HG03342 (cell line): ENCODE results near the gene TGM4.
"Not testable (repeated sequence)": the region's sequence is repeated elsewhere in the genome, so short reads cannot be mapped to it uniquely, and the experiment has no call there.

Source experiments
- ATAC-seq: cut with Tn5 transposase; IDR thresholded peaks from one replicate; pipeline ENCODE4 v1.9.1; 2021; ENCODE audit warnings: mild to moderate bottlenecking, moderate library complexity; ENCODE audit not compliant: unreplicated experiment

Gene TGM4

DNA sequence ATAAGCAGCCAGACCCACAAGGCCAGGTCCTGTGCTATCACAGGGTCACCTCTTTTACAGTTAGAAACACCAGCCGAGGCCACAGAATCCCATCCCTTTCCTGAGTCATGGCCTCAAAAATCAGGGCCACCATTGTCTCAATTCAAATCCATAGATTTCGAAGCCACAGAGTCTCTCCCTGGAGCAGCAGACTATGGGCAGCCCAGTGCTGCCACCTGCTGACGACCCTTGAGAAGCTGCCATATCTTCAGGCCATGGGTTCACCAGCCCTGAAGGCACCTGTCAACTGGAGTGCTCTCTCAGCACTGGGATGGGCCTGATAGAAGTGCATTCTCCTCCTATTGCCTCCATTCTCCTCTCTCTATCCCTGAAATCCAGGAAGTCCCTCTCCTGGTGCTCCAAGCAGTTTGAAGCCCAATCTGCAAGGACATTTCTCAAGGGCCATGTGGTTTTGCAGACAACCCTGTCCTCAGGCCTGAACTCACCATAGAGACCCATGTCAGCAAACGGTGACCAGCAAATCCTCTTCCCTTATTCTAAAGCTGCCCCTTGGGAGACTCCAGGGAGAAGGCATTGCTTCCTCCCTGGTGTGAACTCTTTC, 39.6 kb downstream of the TGM4 start:
- no peak for ATAC-seq

- no peak for ATAC-seq
Measured at GRCh38 chr3:44914936-44915335, 40.5 kb downstream of the TGM4 start.

DNA sequence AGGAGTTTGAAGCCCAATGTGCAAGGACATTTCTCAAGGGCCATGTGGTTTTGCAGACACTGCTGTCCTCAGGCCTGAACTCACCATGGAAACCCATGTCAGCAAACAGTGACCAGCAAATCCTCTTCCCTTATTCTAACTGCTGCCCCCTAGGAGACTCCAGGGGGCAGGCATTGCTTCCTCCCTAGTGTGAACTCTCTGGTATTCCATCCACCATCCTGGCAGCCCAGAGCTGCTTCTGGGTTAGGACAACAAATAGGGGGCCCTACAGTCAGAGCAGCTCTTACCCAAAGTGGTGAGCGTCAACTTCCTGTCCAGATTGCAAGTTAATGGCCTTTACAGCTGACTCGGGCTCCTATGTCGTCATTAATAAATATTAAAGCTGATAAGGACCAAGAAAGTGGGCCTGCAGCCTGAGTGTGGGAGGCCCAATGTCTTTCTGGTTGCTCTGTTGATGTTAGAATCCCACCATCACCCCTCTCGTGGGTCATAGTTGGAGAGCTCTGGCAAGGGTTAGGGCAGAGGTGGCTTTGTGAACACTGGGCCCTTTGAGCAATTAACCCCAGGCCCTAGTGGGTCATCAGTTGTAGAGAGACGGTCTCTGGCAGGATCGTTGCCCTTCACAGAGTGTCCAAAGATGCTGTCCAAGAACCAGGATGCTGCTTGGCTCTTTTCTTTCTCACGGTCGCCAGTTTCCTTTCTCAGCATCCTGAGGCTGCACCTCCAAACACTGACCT, 41.5 kb downstream of the TGM4 start:
- ATAC-seq, result no peak

DNA sequence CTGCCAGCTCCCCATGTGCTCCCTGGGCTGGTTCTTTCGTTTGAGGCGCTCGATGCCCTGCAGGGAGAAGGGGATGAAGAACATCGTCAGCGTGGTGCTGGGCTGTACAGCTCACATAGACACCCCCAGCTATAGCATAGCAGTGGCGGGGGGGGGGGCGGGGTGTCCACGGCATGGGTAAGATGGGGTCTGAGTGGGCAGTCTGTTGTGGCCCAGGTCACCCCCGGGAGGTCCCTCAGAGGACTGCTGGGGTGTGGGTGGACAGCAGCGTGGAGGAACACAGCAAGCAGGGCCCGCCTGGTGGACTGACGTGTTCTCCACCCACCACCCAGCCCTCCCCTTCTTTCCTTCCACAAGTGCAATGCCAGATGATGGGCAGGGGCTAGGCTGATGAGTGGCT, 43.7 kb downstream of the TGM4 start:
- no peak for ATAC-seq

- no peak for ATAC-seq
Measured at GRCh38 chr3:44918581-44918980, 44.2 kb downstream of the TGM4 start.

GRCh38 chr3:44920081-44920480, 45.7 kb downstream of the TGM4 start:
- ATAC-seq, result no peak

DNA sequence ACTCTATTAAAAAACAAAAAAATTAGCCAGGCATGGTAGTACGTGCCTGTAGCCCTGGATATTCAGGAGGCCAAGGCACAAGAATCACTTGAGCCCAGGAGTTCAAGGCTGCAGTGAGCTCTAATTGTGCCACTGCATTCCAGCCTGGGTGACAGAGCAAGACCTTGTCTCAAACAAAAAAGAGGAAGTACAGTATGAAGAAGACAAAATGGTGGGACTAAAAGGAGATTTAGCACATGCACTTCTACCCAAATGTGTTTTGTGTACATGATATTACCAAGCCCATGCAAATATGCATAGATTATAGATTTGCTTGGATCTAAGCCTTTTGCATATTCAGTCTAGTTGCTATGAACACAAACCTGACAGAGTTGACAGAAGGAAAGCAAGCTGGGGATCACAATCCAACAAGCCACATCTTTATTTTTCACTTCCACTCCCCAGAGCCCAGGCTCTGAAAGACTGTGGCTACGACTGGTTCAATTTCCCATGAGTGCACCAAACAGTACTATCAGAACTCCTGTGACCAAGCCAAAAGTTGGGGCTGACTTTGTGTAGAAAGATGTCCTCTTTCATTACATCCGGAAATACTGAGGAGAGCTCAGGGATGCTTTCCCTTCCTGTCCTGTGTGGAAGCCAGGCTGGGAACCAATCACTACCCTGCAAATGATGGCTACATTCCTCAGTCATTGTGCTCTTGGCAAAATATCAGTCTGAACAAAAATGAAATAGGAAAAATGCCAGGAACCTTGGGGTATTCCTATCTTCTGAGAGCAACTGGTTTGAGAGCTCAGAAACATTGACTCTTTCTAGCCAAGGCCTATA, 49.4 kb downstream of the TGM4 start:
- ATAC-seq, result no peak

GRCh38 chr3:44924457-44925084, 50.2 kb downstream of the TGM4 start:
- ATAC-seq, result no peak

GRCh38 chr3:44926172-44926571, 51.8 kb downstream of the TGM4 start:
- ATAC-seq, result no peak

DNA sequence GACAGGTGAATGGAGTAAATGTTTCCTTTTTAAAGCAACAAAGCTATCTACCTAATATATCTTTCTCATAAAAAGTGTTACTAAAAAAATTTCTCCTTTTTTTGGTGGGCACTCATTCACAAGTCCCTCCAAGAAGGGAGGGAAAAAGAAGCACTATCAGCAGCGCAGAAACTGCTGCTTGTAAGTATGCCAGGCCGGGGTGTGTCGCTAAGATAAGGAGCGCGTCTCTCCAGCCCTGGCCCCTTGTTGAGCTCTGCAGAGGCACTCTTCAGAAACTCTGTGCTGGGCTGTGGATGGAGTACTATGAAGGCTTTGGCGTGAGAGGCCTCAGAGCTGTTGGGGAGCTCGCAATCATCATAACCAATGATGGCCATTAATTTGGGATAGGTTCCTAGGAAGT, 52.5 kb downstream of the TGM4 start:
- no peak for ATAC-seq

DNA sequence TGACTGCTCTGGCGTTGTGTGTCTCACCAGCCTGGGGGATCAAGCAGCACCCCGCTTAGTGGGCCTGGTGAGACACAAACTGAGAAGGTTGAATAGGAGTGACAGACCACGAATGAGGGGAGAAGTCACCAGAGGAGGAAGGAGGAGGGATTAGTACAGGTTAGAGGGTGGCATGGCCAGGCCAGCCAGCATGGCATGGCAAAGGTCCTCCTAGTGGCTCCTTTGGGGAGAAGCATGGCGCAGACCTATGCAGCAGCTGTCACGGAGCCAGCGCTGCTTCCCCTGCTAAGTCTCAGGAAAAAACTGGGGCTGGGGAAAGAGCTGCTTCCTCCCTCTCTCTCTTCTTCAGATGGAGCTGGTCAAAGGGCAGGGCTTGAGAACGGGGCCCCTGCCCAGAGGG, 53.0 kb downstream of the TGM4 start:
- ATAC-seq, result no peak

- no peak for ATAC-seq
Measured at GRCh38 chr3:44929782-44930181, 55.4 kb downstream of the TGM4 start.

GRCh38 chr3:44930911-44931310, 56.5 kb downstream of the TGM4 start:
- ATAC-seq, result no peak

DNA sequence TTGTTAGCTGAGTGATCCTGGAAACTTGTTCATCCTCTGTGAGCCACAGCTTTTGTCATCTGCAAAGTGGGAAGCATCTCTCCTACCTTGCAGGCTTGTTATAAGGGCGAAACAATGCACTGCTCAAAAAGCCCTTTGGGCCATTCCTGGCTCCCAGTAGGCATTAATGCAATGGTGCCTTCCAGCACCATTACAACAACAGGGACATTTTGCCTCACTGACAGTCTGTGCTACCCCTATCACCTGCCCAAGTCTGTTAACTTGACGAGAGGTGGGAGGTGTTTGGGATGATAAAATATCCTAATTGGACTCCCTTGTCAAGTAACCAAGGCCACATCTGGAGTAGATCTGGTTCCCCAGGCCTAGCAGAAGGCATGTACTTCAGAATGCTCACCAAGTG, 57.4 kb downstream of the TGM4 start:
- ATAC-seq, result no peak

GRCh38 chr3:44932271-44932670, 57.9 kb downstream of the TGM4 start:
- ATAC-seq, result no peak

- ATAC-seq, result no peak
Measured at GRCh38 chr3:44932986-44933944, 58.9 kb downstream of the TGM4 start.

DNA sequence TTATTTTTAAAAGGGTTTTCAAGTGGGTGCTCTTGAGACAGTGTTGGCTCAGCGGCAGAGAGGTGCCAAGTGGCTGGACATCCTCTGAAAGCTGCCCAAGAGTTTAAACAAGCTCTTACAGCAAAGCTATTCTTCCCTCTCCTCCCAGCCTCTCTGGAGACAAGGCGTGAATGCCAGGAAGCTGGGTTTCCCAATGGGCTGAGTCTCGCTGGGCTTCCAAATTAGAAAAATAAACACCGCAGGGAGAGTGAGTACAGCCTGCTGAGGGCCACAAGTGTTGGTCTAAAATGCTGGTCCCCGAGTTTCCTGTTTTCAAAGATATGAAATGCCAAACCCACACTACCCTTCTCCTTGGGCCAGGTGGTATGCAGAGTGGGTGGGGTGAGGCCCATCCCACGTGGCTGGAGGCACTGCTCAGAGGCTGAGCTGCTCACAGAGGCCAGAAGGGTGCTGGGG, 65.2 kb downstream of the TGM4 start:
- ATAC-seq, result no peak

- ATAC-seq, result no peak
Measured at GRCh38 chr3:44942202-44942921, 68.0 kb downstream of the TGM4 start.

- no peak for ATAC-seq
Measured at GRCh38 chr3:44948239-44948638, 73.8 kb downstream of the TGM4 start.

- not testable (repeated sequence) for ATAC-seq
Measured at GRCh38 chr3:44949770-44950169, 75.4 kb downstream of the TGM4 start.
